Stimulated activated CD4-positive, alpha-beta T cell treated with anti-CD3 and anti-CD28 coated beads, Interleukin-2, amount 100 ng/mL, for 48 hours (primary cell): Measurements from ENCODE around the gene CCR5AS.
"Not testable (repeated sequence)": the region's sequence is repeated elsewhere in the genome, so short reads cannot be mapped to it uniquely, and the experiment has no call there.

Source experiments
- DNase-seq, 2 donors: peaks; one replicate each; pipeline ENCODE4 v3.0.0-alpha.2; 2020

Gene CCR5AS

GRCh38 chr3:46401579-46401978, 5.3 kb downstream of the CCR5AS start:
- DNase-seq = no peak

GRCh38 chr3:46400846-46401245, 6.0 kb downstream of the CCR5AS start:
- no peak for DNase-seq

DNA sequence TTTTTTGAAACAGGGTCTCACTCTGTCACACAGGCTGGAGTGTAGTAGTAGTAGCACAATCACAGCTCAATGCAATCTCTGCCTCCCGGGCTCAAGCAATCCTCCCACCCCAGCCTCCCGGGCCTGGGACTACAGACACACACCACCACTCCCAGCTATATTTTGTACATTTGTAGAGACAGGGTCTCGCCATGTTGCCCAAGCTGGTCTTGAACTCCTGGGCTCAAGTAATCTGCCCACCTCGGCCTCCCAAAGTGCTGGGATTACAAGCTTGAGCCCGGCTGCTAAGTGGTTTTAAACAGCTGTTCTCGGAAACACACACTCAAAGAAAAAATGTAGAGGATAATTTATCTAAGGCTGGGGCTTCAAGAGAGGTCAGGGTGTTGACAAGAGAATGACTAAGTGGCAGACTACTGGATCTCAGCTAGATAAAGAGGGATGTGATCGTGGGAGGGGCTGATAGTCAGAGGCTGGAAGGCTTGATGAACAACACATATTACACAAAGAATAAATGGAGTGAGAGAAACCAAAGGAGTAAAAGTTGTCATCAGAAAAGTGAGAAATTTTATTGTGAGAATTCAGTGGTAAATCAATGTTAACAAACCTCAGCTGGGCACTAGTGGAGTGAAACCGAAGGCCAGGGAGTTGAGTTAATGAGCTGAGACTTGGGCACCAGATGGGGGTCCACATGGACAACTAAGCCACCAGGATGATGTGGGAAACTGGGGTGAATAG, 6.7 kb downstream of the CCR5AS start:
- DNase-seq = no peak

DNA sequence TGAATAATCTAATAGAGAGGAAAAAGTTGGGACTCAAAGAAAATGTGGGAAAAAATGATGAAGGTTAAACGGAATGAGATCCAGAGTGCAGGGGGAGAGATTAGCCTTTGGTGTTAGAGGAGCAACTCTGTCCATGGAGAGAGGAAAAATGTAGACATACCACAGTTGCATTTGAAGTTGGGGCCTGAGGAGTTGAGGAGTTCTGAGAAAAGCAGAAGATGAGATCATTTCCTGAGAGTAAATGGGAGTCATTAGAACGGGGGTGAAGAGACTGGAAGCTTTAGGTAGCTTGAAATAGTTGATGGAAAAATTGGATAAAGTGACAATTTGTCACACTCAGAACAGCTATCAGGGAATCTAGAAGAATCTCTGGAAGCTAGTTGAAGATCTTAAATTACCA, 7.3 kb downstream of the CCR5AS start:
- DNase-seq = no peak

DNA sequence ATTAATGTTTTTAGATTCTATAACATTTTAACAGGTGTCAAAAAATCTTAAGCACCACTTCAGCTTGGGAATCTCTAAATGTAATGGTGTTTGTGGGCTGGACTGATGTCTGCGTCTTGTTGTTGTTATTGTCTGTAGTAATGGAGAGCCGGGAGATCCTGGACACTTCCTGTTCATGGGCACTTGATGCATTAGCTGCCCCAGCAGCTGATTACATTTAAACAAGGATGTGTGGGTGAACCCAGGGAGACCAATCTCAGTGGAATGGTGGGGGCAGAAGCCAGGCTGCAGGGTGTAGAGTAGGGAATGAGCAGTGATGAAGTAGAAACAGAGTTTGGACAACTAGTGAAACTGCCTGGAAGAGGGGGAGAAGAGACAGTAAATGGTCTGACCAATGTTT, 7.8 kb downstream of the CCR5AS start:
- no peak for DNase-seq

- DNase-seq = no peak
These were observed 8.5 kb downstream of the CCR5AS start for GRCh38 chr3:46398186-46398955.

DNA sequence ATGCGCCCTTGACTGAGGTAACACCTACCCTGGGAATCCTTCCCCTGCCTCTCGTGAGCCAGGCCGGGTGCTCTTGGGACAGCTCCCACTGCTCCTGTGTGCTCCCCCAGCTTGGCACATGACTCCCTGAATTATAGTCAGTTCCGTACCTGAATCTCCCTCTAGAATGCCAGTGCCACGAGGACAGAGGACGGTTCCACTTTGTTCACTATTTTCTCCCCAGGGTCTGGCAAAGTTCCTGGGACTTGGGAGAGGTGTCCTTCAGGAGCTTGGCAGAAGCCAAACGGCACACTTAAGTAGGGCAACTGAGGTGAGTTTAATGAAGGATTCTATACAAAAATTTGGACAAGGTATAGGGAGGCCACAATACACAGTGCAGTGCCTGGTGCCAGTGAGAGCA, 9.8 kb downstream of the CCR5AS start:
- no peak for DNase-seq

- DNase-seq = no peak
These were observed 10.9 kb downstream of the CCR5AS start for GRCh38 chr3:46395766-46396530.

- no peak for DNase-seq
These were observed 11.6 kb downstream of the CCR5AS start for GRCh38 chr3:46395210-46395661.

GRCh38 chr3:46393554-46394434, 13.1 kb downstream of the CCR5AS start:
- no peak for DNase-seq

- DNase-seq = no peak
These were observed 13.9 kb downstream of the CCR5AS start for GRCh38 chr3:46393011-46393410.

GRCh38 chr3:46391526-46391925, 15.3 kb downstream of the CCR5AS start:
- DNase-seq = not testable (repeated sequence)

- no peak for DNase-seq
These were observed 17.6 kb downstream of the CCR5AS start for GRCh38 chr3:46389306-46389705.

DNA sequence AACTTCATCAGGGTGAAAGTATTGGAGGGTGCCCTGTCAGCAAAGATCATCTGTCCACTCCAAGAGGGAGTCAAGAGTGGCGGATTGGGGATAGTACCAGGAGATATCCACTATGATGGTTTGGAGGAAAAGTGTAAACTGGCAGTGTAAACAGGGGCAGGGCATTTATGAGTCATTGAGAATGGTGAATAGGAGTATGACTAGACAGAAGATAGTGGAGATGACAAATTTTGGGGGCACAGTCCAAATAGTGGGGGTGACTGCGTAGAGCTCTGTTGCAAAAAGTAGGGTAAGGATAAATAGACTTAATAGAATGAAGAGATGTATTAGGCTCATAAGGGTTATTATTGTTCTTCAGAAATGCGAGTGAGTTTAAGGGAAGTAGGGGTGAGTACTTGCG, 18.0 kb downstream of the CCR5AS start:
- not testable (repeated sequence) for DNase-seq

DNA sequence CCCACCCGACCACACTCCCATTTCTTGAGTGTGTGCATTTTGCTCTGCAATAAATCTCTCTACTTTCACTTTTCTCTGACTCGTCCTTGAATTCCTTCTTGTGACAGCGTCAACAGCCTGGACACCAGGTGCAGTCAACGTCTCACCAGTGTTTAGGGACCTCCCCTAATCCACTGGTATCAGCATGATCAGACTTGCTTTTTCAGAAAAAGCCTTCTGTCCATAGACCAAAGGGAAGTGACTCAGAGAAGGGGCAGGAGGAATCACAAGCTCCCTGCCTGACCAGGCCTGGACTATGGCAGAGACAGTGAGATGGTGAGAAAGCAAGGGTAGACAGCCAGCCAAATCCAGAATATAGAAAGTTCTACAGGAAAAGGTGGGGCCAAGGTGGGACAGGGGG, 20.7 kb downstream of the CCR5AS start:
- DNase-seq = no peak

- no peak for DNase-seq
These were observed 22.9 kb downstream of the CCR5AS start for GRCh38 chr3:46383951-46384330.

GRCh38 chr3:46383211-46383950, 23.5 kb downstream of the CCR5AS start:
- no peak for DNase-seq

DNA sequence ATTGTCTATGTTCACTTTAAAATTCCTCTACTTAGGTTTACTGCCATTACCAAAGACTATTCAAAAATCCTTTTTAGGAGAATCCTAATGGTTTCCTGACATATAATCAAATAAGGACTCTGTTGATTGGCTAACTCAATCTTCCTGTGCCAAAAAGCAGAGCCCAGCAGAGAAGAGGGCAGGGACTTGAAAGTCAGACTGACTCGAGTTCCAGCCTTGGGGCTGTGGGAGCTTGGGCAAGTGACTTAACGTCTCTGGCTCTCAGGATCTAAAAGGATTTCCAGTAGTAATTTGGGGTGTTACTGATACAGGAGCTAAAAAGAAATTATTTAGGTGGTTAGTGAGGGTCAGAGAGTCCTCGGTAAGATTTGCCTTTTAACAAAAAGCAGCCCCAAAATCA, 25.2 kb downstream of the CCR5AS start:
- no peak for DNase-seq

- DNase-seq = no peak
These were observed 26.2 kb downstream of the CCR5AS start for GRCh38 chr3:46380471-46381221.

GRCh38 chr3:46378426-46378942, 28.4 kb downstream of the CCR5AS start:
- DNase-seq = peak; percentile 66 to 73

DNA sequence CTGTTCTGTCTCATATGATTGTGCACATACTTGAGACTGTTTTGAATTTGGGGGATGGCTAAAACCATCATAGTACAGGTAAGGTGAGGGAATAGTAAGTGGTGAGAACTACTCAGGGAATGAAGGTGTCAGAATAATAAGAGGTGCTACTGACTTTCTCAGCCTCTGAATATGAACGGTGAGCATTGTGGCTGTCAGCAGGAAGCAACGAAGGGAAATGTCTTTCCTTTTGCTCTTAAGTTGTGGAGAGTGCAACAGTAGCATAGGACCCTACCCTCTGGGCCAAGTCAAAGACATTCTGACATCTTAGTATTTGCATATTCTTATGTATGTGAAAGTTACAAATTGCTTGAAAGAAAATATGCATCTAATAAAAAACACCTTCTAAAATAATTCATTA, 31.1 kb downstream of the CCR5AS start:
- no peak for DNase-seq
